Ovary (tissue), 3 donors: ENCODE data around the gene ARMH3.

Experiments used
- CTCF ChIP-seq, 3 donors: fragments of 450-650 bp in 2 of 3; fragments of 200-600 bp in 1 of 3; IDR thresholded peaks; one replicate each; pipeline versions ENCODE4 v1.5.1 to v1.8.0; 2016 to 2022; ENCODE audit warnings: antibody characterized with exemption in 3 of 3, mild to moderate bottlenecking in 1 of 3
- EP300 ChIP-seq: sonication (generic); formaldehyde crosslinking; IDR thresholded peaks from one replicate; pipeline ENCODE4 v1.6.1; 2017; ENCODE audit warnings: antibody characterized with exemption
- donor health status: DM: no; HTN: no; CAD: no.

DNA sequence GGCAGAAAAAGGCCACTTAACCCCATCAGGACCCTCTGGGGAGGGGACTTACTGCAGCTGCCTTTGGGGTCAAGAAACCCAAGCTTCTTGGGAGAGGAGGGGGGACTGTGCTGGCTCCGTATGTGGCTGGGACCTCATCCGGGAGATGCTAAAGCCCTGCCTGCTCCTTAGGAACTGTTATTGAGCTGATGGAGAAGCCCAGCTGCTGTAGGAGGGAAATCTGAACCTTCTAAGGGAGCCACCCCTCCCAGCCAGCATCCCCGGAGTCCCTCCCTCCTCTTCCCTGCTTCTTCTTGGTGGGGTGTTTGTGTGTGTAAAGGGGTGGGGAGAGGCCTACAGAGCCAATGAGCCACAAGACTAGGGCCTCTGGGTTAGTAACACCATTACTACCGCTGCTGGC is 220.6 kb downstream of the ARMH3 start:
- TF ChIP-seq CTCF (IDR thresholded peaks at IDR 0.05) (no peak), EP300 (no peak)
